ENCODE data around the gene MTUS2. TPM values are rescaled to one million over a fixed set of nuclear protein-coding genes. Genes with fewer than 3 reads are reported as not detected.

The MTUS2 gene
- total RNA-seq, 4 donors from 2014 or later, result 0.26 to 0.72 (median 0.38) TPM; not detected in 1

GRCh38 chr13:29547153-29547552 is 727.0 kb downstream of the MTUS2 start:
- DNase-seq (ENCODE audit: low spot score in 2 of 2), result no peak
- Histone ChIP-seq H3K36me3 (peaks cover 21% of the 10 kb centered on the region), H3K4me3 (no peak overlapping the region), H3K27ac (no peak overlapping the region), H3K4me1 (peaks cover 2% of the 10 kb centered on the region), H3K27me3 (no peaks in the 10 kb centered on the region), H3K9me3 (no peaks in the 10 kb centered on the region)
- WGBS, result 75% methylated on average over 7 of the region's 7 CpGs
- TF ChIP-seq EP300 (IDR thresholded peaks at IDR 0.05), result no peak
- TF ChIP-seq POLR2AphosphoS5 (IDR thresholded peaks at IDR 0.05), result no peak
- TF ChIP-seq POLR2A (IDR thresholded peaks at IDR 0.05), result no peak
- TF ChIP-seq, protein P1, sequence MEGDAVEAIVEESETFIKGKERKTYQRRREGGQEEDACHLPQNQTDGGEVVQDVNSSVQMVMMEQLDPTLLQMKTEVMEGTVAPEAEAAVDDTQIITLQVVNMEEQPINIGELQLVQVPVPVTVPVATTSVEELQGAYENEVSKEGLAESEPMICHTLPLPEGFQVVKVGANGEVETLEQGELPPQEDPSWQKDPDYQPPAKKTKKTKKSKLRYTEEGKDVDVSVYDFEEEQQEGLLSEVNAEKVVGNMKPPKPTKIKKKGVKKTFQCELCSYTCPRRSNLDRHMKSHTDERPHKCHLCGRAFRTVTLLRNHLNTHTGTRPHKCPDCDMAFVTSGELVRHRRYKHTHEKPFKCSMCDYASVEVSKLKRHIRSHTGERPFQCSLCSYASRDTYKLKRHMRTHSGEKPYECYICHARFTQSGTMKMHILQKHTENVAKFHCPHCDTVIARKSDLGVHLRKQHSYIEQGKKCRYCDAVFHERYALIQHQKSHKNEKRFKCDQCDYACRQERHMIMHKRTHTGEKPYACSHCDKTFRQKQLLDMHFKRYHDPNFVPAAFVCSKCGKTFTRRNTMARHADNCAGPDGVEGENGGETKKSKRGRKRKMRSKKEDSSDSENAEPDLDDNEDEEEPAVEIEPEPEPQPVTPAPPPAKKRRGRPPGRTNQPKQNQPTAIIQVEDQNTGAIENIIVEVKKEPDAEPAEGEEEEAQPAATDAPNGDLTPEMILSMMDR (IDR thresholded peaks at IDR 0.05), result no peak

GRCh38 chr13:29548722-29549121 is 728.6 kb downstream of the MTUS2 start:
- peaks cover 2% of the 10 kb centered on the region for H3K4me1 ChIP-seq
- DNase-seq (ENCODE audit: low spot score in 2 of 2), result no peak
- no peak overlapping the region for H3K27ac ChIP-seq
- WGBS, result 76% methylated on average over 7 of the region's 7 CpGs
- no peaks in the 10 kb centered on the region for H3K9me3 ChIP-seq
- no peak overlapping the region for H3K4me3 ChIP-seq
- H3K36me3 ChIP-seq, result peaks cover 36% of the 10 kb centered on the region
- H3K27me3 ChIP-seq, result no peaks in the 10 kb centered on the region
- TF ChIP-seq POLR2A (IDR thresholded peaks at IDR 0.05), result no peak
- no peak for TF ChIP-seq POLR2AphosphoS5 (IDR thresholded peaks at IDR 0.05)
- TF ChIP-seq, protein P1 (IDR thresholded peaks at IDR 0.05), result no peak
- no peak for TF ChIP-seq EP300 (IDR thresholded peaks at IDR 0.05)

- H3K27me3 ChIP-seq, result no peaks in the 10 kb centered on the region
- no peak overlapping the region for H3K27ac ChIP-seq
- TF ChIP-seq POLR2A (IDR thresholded peaks at IDR 0.05) (no peak), EP300 (IDR thresholded peaks at IDR 0.05) (no peak), POLR2AphosphoS5 (IDR thresholded peaks at IDR 0.05) (no peak)
- TF ChIP-seq, protein P1 (IDR thresholded peaks at IDR 0.05), result no peak
- H3K4me1 ChIP-seq, result peaks cover 2% of the 10 kb centered on the region
- no peak for DNase-seq (ENCODE audit: low spot score in 2 of 2)
- H3K4me3 ChIP-seq, result no peak overlapping the region
- WGBS, result 92% methylated on average over 5 of the region's 5 CpGs
- no peaks in the 10 kb centered on the region for H3K9me3 ChIP-seq
- H3K36me3 ChIP-seq, result peaks cover 36% of the 10 kb centered on the region
Measured at GRCh38 chr13:29550430-29550988, 730.4 kb downstream of the MTUS2 start.

DNA sequence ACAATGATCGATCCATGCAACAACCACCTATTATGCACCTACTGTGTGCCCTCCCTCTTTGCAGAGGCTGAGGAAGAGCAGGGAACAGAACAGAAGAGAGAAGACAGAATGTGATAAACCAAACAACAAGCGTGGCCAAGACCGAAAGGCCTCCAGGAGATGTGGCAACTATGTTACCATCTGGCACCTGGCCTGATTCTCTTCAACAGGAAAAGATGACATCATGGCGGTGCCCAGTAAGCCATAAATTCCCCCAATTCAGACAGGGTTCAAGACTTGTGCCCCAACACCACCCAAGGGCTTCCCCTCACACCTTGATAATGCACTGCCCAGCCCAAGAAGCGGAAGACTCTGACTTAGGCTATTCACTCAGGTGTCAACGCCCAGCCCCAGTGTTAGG is 731.1 kb downstream of the MTUS2 start:
- Histone ChIP-seq H3K9me3 (no peaks in the 10 kb centered on the region), H3K27me3 (no peaks in the 10 kb centered on the region), H3K27ac (no peak overlapping the region), H3K4me1 (no peaks in the 10 kb centered on the region), H3K4me3 (no peak overlapping the region), H3K36me3 (peaks cover 36% of the 10 kb centered on the region)
- no peak for DNase-seq (ENCODE audit: low spot score in 2 of 2)
- 83% methylated on average over 6 of the region's 6 CpGs for WGBS
- TF ChIP-seq POLR2A (IDR thresholded peaks at IDR 0.05) (no peak), POLR2AphosphoS5 (IDR thresholded peaks at IDR 0.05) (no peak), EP300 (IDR thresholded peaks at IDR 0.05) (no peak)
- TF ChIP-seq, protein P1 (IDR thresholded peaks at IDR 0.05), result no peak

Other genes starting within 250 kb of the MTUS2 start
- gene POMP, start 161.2 kb upstream of the MTUS2 start, total RNA-seq, result 10 to 100 TPM; 24.1 to 48.7 (median 35.5) TPM
- 10 to 100 TPM in 2 of 4 donors, 1 to 10 TPM in 2; 5.3 to 13.8 (median 9.6) TPM for gene SLC46A3, start 101.4 kb upstream of the MTUS2 start, total RNA-seq

Data from suprapubic skin (tissue), 4 donors.